ENCODE data around the gene HRCT1. TPM values are rescaled to one million over a fixed set of nuclear protein-coding genes. Genes with fewer than 3 reads are reported as not detected.
"Not testable (repeated sequence)": the region's sequence is repeated elsewhere in the genome, so short reads cannot be mapped to it uniquely, and the experiment has no call there.

HRCT1 gene
- total RNA-seq, 1 donor from 2014 or later: 0.47 TPM

- no peak for DNase-seq (ENCODE audit: extremely low read depth, low read depth, low spot score)
Observed at GRCh38 chr9:35892051-35892450, 14.0 kb upstream of the HRCT1 start.

- no peak for DNase-seq (ENCODE audit: extremely low read depth, low read depth, low spot score)
Observed at GRCh38 chr9:35896570-35896969, 9.4 kb upstream of the HRCT1 start.

DNA sequence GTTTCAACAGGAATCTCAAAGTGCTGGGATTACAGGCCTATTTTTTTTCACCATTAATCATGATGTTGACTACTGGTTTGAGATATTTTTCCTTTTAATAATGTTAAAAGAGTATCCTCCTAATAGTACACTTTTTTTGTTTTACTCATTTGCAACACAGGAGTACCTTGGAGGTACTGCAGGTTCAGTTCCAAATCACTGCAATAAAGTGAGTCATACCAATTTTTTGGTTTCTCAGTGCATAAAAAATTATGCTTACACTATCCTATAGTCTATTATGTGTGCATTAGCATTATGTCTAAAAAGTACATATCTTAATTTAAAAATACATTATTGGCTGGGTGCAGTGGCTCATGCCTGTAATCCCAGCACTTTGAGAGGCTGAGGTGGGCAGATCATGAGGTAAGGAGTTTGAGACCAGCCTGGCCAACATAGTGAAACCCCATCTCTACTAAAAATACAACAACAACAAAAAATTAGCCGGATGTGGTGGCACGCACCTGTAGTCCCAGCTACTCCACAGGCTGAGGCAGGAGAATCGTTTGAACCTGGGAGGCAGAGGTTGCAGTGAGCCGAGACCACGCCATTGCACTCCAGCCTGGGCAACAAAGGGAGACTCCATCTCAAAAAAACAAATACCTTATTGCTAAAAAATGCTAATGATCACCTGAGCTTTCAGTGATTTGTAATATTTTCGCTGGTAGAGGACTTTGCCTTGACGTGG is 8.5 kb upstream of the HRCT1 start:
- not testable (repeated sequence) for DNase-seq (ENCODE audit: extremely low read depth, low read depth, low spot score)

DNA sequence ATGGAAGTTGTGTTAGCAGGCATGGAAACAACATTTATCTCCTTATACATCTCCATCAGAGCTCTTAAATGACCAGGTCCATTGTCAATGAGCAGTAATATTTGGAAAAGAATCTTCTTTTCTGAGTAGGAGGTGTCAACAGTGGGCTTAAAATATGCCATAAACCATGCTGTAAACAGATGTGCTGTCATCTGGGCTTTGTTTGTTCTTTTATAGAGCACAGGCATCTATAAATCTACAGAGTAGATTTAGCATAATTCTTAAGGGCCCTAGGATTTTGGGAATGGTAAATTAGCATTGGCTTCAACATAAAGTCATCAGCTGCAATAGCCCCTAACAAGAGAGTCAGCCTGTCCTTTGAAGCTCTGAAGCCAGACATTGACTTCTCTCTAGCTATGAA is 7.7 kb upstream of the HRCT1 start:
- DNase-seq (ENCODE audit: extremely low read depth, low read depth, low spot score): no peak

DNA sequence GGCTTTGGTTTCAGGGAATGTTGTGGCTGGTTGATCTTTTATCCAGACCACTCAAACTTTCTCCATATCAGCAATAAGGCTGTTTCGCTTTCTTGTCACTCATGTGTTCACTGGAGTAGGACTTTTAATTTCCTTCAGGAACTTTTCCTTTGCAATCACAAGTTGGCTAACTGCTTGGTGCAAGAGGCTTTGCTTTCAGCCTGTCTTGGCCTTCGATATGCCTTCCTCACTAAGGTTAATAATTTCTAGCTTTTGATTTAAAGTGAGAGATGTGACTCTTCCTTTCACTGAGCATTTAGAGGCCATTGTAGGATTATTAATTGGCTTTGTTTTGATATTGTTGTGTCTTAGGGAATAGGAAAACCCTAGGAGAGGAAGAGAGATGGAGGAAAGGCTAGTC is 7.0 kb upstream of the HRCT1 start:
- no peak for DNase-seq (ENCODE audit: extremely low read depth, low read depth, low spot score)

DNA sequence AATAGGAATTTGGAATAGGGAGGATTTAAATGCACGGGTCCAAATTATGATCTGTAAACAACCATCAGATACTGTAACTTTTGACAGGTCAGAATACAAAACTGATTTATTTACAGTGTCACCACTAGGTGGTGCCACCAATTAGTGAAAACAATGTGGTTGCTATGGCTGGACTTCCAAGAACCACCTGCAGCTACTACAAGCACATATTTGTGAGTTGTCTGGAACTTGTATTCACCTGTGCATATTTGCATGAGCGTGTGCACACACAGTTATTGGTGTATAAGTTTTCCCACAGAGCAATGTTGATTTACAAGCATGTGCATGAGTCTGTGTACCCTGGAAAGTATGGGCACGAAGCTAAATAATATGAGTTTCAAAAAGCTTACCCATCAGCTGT is 3.0 kb upstream of the HRCT1 start:
- no peak for DNase-seq (ENCODE audit: extremely low read depth, low read depth, low spot score)

GRCh38 chr9:35904338-35904737 is 1.7 kb upstream of the HRCT1 start:
- DNase-seq (ENCODE audit: extremely low read depth, low read depth, low spot score): no peak

GRCh38 chr9:35905051-35905781 is 786 bp upstream of the HRCT1 start:
- DNase-seq (ENCODE audit: extremely low read depth, low read depth, low spot score): no peak

DNA sequence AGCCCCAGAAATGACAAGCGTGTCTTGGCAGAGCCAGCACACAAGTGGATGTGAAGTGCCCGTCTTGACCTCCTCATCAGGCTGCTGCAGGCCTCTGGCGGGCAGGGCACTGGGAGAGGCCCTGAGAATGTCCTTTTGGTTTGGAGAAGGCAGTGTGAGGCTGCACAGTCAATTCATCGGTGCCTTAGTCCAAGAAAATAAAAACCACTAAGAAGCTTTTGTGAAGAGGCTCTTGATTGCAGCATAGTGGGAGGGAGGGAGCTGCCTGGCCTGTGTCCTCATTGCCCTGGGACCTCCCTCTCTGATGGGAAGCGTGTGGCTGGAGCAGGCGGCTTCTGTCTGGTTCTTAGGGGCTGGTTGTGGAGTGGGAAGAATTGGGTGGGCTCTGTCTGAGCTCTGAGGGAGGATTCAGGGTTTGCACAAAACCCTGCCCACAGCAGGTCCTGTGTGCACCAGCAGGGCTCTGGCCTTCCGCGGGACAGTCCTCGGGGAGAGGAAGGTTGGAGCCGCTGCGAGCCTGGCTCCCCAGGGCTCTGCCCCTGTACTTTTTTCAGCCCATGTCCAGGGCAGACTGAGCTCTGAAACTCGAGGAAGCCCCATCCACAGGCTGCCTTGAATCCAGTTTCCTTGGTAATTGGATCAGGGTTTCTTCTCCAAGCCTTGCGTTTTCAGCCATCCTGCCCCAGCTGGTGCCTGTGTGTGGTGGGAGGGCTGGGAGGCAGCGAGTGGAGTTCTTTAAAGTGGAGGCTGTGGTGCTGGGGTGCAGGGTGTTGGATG is 1.1 kb downstream of the HRCT1 start:
- no peak for DNase-seq (ENCODE audit: extremely low read depth, low read depth, low spot score)

DNA sequence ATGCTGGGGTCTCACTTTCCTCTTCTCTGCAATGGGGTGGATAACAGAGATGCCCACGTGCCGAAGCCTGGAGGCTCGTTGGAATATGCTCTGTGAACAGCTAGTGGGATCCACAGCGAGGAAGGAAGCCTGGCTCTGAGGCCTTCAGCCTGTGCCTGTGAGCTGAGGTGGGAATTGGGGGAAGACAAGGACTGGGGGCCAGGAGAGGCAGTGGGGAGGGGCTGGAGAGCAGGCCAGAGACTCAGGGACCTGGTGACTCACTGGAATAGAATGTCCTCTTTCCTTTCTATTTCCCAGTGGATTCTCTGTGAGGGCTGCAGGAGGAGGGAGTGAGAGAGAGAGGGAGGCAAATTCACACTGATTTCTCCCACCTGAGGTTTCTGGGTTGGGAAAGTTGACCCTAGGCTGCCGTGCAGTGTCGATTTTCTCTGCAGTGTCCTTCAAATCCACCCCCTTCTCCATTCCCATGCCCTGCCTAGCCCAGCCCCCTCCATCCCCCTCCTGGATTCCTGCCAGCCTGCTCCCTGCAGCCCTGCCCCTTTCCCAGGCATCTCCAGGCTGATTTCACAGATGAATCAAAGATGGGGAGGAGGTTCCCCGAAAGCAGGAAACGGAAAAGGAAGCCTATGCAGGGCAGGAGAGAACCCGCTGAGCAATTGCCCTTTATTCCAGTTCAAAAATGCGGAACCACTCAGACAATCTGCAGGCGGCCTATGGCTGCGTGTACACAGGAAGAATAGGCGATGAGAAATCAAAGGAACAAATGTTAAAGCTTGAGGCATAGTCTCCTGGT is 1.9 kb downstream of the HRCT1 start:
- peak; percentile 82 for DNase-seq (ENCODE audit: extremely low read depth, low read depth, low spot score)

GRCh38 chr9:35908504-35909125 is 2.6 kb downstream of the HRCT1 start:
- no peak for DNase-seq (ENCODE audit: extremely low read depth, low read depth, low spot score)

DNA sequence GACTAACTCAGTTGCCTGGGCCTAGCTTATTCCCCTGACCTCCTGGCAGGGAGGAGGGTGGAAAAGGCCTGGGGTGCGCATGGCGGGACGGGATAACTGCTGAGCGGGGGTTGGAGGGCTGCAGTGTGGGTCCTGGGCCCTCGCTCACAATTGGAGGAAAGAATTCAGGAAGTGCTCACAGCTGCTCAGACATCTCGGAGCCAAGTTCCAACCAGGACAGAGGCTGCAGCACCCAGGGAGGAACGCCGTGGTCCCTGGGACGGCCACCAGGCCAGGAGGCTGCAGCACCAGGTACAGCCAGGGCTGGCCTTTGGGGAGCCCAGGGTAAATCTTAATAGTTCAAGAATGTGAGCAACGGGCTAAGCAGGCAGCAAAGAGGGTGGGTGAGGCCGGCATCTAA is 3.3 kb downstream of the HRCT1 start, which contains the start of gene SPAAR:
Gene SPAAR, plus strand, starts transcription at position 217 of the 400 bp plus-strand sequence. CDS start 974 bp downstream, outside the sequence.
- no peak for DNase-seq (ENCODE audit: extremely low read depth, low read depth, low spot score)

- DNase-seq (ENCODE audit: extremely low read depth, low read depth, low spot score): no peak
Observed at GRCh38 chr9:35909687-35910612, 3.9 kb downstream of the HRCT1 start.

DNA sequence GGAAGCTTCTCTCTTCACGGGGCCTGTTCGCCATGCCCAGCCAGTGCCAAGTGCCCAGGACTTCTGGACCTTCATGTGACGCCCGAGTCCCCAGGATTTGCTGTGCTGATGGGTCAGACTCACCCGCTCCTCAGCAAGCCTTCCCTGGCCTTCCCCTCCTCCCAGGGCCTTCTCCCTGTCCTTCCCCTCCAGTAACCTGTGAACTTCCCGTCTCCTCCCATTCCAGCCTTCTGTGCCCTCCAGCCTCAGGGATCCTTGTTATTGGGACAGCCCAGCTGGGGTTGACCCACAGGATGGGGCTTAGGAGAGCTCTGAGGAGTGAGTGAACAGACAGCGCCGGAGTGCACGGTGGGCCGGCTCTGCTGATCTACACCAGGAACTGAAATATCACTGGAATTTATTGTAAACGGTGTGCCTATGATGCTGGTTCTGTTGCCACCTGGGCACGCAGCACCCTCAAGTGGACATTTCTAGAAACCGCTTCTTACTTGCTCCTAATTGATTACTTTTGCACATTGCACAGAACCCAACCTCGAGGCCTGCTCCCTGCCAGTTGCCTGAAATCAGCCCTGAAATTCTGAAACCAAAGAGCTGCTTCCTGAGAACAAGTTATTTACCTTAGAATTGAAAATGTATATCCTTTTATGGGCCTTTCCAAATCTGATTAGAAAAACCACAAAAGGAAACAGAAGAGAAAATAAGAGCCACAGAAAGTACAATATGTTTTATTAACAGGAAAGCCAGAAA is 4.8 kb downstream of the HRCT1 start:
- DNase-seq (ENCODE audit: extremely low read depth, low read depth, low spot score): peak; percentile 68

DNA sequence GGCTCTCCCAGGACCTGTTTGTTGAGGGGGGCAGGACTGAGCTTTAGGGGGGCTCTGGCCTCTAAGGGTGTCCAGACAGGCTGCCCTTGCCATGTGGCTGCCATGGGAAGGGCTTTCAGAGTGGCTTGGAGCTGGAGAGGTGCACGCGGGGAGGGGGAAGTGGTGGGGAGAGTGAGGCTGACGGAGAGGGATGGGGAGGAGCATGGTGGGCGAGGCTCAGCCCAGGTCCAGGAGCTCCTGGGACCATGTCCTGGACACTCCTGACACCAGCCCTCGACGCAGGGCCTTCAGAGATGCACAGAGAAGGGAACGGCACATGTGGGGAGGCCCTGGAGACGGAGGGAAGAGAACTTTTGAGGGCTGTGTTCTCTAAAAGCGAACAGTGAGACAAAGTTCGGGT is 5.7 kb downstream of the HRCT1 start:
- DNase-seq (ENCODE audit: extremely low read depth, low read depth, low spot score): no peak

GRCh38 chr9:35912791-35913400 is 6.9 kb downstream of the HRCT1 start:
- no peak for DNase-seq (ENCODE audit: extremely low read depth, low read depth, low spot score)

GRCh38 chr9:35913429-35913828 is 7.4 kb downstream of the HRCT1 start:
- not testable (repeated sequence) for DNase-seq (ENCODE audit: extremely low read depth, low read depth, low spot score)

DNA sequence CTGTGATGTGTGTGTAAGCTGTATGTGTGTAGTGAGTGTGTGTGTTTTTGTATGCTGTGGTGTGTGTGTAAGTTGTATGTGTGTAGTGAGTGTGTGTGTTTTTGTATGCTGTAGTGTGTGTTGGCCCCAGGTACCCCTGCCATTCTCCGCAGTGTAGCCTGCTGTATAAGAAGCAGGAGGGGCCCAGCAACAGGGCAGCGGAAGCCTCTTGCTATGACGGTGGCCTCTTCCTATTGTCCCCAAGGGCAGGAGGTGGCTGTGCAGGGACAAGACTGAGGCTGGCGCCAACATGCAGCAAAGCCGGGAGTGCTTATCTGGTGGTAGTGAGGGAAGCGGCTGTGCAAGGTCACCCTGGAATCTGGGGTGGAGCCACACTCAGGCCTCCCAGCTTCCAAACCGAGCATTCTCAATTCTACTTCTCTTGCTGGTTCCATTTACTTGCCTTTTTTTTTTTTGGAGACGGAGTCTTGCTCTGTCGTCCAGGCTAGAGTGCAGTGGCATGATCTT is 8.4 kb downstream of the HRCT1 start:
- DNase-seq (ENCODE audit: extremely low read depth, low read depth, low spot score): no peak
